Heart right ventricle (tissue), 16 donors: ENCODE data around the gene PRR9. TPM values are rescaled to one million over a fixed set of nuclear protein-coding genes. Genes with fewer than 3 reads are reported as not detected.
"Not testable (repeated sequence)": the region's sequence is repeated elsewhere in the genome, so short reads cannot be mapped to it uniquely, and the experiment has no call there.

Source experiments
- ATAC-seq, 8 donors: fragments of 200-7000 bp; cut with Tn5 transposase; one replicate each; pipeline ENCODE4 v1.9.1; 2020; ENCODE audit warnings: mild to moderate bottlenecking in 8 of 8, moderate library complexity in 8 of 8, moderate number of reproducible peaks in 1 of 8
- DNase-seq, 2 donors: peaks; one replicate each; pipeline ENCODE4 v3.0.0-alpha.2; 2020
- H3K27ac ChIP-seq, 10 donors: fragments of 200-600 bp; sonication (generic) in 2 of 10; one replicate each; pipeline versions ENCODE4 v1.5.0 to v1.8.0; 2020 to 2022; ENCODE audit warnings: mild to moderate bottlenecking in 3 of 10
- H3K27me3 ChIP-seq, 7 donors: fragments of 200-600 bp; one replicate each; pipeline ENCODE4 v1.8.0; 2021 to 2022; ENCODE audit warnings: mild to moderate bottlenecking in 2 of 7
- H3K36me3 ChIP-seq, 9 donors: fragments of 200-600 bp; sonication (generic) in 1 of 9; one replicate each; pipeline versions ENCODE4 v1.5.0 to v1.8.0; 2020 to 2022; ENCODE audit warnings: mild to moderate bottlenecking in 2 of 9
- H3K4me1 ChIP-seq, 9 donors: fragments of 200-600 bp; sonication (generic) in 1 of 9; one replicate each; pipeline versions ENCODE4 v1.5.0 to v1.8.0; 2020 to 2022; ENCODE audit warnings: mild to moderate bottlenecking in 4 of 9
- H3K4me3 ChIP-seq, 10 donors: fragments of 200-600 bp; sonication (generic) in 2 of 10; one replicate each; pipeline versions ENCODE4 v1.5.0 to v1.8.0; 2020 to 2022; ENCODE audit warnings: mild to moderate bottlenecking in 7 of 10, moderate library complexity in 2 of 10
- H3K9me3 ChIP-seq, 11 donors: fragments of 200-600 bp in 10 of 11; sonication (generic) in 2 of 11; one replicate each; pipeline versions ENCODE4 v1.5.0 to v1.8.0; 2013 to 2022; ENCODE audit warnings: mild to moderate bottlenecking in 2 of 11, control low read depth in 1 of 11, moderate library complexity in 1 of 11
- WGBS, 2 donors: extraction: QIAGEN DNeasy Blood & Tissue Kit; methylation state at CpG; one replicate each; pipeline ENCODE4 v1.1.7; 2013; ENCODE audit warnings: inconsistent platforms in 1 of 2; 5-methylcytosine and 5-hydroxymethylcytosine counted together
- intact Hi-C, 10 donors: fragments of 100-400 bp; cut with DNase I; formaldehyde crosslinking; loops; one replicate each; pipeline versions ENCODE4 v1.11.1 to v1.14.2; 2022
- polyA plus RNA-seq, 2 donors: library from polyadenylated mRNA; stranded (reverse); fragments of 200-250 nt; gene quantifications; one replicate each; pipeline ENCODE4 v1.2.3, GENCODE V29; 2013
- total RNA-seq, 10 donors: library from RNA; stranded (reverse); fragmentation: NEBNext Ultra II Directional in 3 of 10; extraction: Animal tissue kit (Norgen Biotek cat#: 25700) in 3 of 10; gene quantifications; one replicate each; pipeline versions ENCODE4 v1.2.1 to v1.2.4, GENCODE V29; 2021 to 2023
- TF ChIP-seq, protein P1 (sequence below), 9 donors: fragments of 200-600 bp; sonication (generic) in 2 of 9; IDR thresholded peaks; one replicate each; pipeline versions ENCODE4 v1.5.0 to v1.8.0; 2021 to 2022; ENCODE audit warnings: antibody characterized with exemption in 9 of 9, mild to moderate bottlenecking in 5 of 9, moderate library complexity in 1 of 9
- donor health status: Arrhythmogenic right ventricular cardiomyopathy.
- donor health status: ischemic (EF 13 %, LVEDD 7.1; RV severe dilation, severe dysfunction).
- donor health status: healthy with polysubstance abuse.
- donor health status: DM: no; HTN: yes; CAD: no.
- donor health status: DM: no; HTN: no; CAD: no.
- donor health status: ischemic (EF 25% LVEDD 6.9; RV normal size, moderate dysfunction).
- donor health status: ischemic (EF 25% LVEDD 5.7; RV mildly dilated, moderate dysfunction).
- donor health status: healthy.
- donor health status: DM: yes; HTN: yes; CAD: no.
- donor health status: Ischemic cardiomyopathy.
- donor health status: ischemic (EF 35%, LVEDD 5.7; RV mildly dilated, moderate dysfunction).
- donor health status: nonischemic (EF 11% LVEDD 7.7; RV severe dilation, severe dysfunction).
- donor health status: DM: yes; HTN: yes; CAD: no.
- donor health status: PGD.
- donor health status: ischemic (EF 29% LVEDD 5.4; RV normal size, mild dysfunction).
- donor health status: nonischemic (EF 23%, LVEDD 6.1; RV moderate dilation, normal function).

Gene PRR9
- total and polyA plus RNA-seq, 12 donors: not detected

GRCh38 chr1:153180556-153180955 lies 36.8 kb upstream of the PRR9 start:
- intact Hi-C loops: no loop called here
- no peak for DNase-seq
- Histone ChIP-seq H3K27ac (no peak overlapping the region), H3K27me3 (peaks cover 0 to 12% (median 0%) of the 10 kb centered on the region in 7 donors), H3K36me3 (no peaks in the 10 kb centered on the region), H3K4me3 (no peak overlapping the region), H3K4me1 (no peaks in the 10 kb centered on the region), H3K9me3 (peaks cover 0 to 31% (median 0%) of the 10 kb centered on the region in 11 donors)
- TF ChIP-seq, protein P1, sequence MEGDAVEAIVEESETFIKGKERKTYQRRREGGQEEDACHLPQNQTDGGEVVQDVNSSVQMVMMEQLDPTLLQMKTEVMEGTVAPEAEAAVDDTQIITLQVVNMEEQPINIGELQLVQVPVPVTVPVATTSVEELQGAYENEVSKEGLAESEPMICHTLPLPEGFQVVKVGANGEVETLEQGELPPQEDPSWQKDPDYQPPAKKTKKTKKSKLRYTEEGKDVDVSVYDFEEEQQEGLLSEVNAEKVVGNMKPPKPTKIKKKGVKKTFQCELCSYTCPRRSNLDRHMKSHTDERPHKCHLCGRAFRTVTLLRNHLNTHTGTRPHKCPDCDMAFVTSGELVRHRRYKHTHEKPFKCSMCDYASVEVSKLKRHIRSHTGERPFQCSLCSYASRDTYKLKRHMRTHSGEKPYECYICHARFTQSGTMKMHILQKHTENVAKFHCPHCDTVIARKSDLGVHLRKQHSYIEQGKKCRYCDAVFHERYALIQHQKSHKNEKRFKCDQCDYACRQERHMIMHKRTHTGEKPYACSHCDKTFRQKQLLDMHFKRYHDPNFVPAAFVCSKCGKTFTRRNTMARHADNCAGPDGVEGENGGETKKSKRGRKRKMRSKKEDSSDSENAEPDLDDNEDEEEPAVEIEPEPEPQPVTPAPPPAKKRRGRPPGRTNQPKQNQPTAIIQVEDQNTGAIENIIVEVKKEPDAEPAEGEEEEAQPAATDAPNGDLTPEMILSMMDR (IDR thresholded peaks at IDR 0.05): no peak
- 68 to 77% methylated on average over 4 of the region's 4 CpGs for WGBS, 2 donors
- no peak for ATAC-seq

GRCh38 chr1:153188301-153188700 lies 29.1 kb upstream of the PRR9 start:
- DNase-seq, ATAC-seq, H3K4me1 ChIP-seq, H3K27ac ChIP-seq, H3K36me3 ChIP-seq, H3K4me3 ChIP-seq, intact Hi-C loops: not testable (repeated sequence)
- H3K27me3 ChIP-seq: peaks cover 0 to 35% (median 9%) of the 10 kb centered on the region in 7 donors
- WGBS, 2 donors: 73 to 74% methylated on average over 4 of the region's 4 CpGs
- H3K9me3 ChIP-seq: peaks cover 0 to 34% (median 6%) of the 10 kb centered on the region in 11 donors

DNA sequence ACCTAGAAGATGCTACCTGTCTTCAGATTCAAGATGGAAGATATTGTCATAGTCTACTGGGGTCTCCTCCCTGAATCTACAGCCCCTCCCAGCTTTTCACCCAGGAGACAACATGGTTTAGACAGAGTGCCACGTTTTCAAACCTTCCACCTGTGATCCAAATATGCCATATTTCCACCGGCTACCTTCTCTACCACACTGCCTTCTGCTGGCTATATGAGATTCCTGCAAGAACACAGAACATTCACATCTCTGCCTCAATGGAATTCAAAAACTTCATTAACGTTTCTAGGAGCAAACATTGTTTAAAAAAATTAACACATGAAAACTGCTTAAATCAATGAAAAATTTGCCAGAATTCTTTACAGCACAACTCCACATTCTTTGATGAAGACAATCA lies 27.0 kb upstream of the PRR9 start:
- no peak for DNase-seq
- Histone ChIP-seq H3K36me3 (no peaks in the 10 kb centered on the region), H3K4me3 (no peak overlapping the region), H3K27me3 (peaks cover 0 to 40% (median 9%) of the 10 kb centered on the region in 7 donors), H3K4me1 (no peaks in the 10 kb centered on the region), H3K27ac (no peak overlapping the region), H3K9me3 (peaks cover 0 to 16% (median 0%) of the 10 kb centered on the region in 11 donors)
- ATAC-seq: no peak
- WGBS, 2 donors: 11 to 14% methylated on average over 3 of the region's 3 CpGs
- intact Hi-C loops: no loop called here
- TF ChIP-seq, protein P1 (IDR thresholded peaks at IDR 0.05): no peak

DNA sequence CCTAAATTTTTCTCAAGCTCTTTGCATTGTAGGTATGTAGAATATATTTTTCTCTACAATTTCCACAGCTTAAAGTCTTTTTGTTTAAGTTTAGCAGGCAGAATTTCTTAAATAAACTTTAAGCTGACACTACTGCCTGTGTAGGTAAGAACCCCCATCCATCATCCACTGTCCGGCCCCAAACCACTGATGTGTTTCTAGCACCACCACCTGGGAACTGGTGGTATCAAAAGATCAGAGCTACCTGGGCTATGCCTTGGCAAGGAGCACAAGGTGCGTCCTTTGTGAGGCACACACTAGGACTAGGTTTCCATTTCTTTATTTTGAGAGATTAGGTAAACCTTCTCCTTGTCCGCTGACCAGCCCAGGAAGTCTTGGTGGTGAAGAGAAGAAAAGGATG lies 24.7 kb upstream of the PRR9 start:
- no peak for ATAC-seq
- H3K27ac ChIP-seq: no peak overlapping the region

More for the DNA sequence above, 24.7 kb upstream of the PRR9 start:
- Histone ChIP-seq H3K4me3 (no peak overlapping the region), H3K9me3 (no peaks in the 10 kb centered on the region), H3K27me3 (peaks cover 0 to 52% (median 12%) of the 10 kb centered on the region in 7 donors), H3K36me3 (no peaks in the 10 kb centered on the region), H3K4me1 (no peaks in the 10 kb centered on the region)
- intact Hi-C loops: no loop called here
- DNase-seq: no peak
- 29 to 38% methylated on average over 3 of the region's 3 CpGs for WGBS, 2 donors
- TF ChIP-seq, protein P1 (IDR thresholded peaks at IDR 0.05): no peak
